Testis (tissue), 2 donors: ENCODE results near the gene DDIT3.

Source experiments
- CTCF ChIP-seq, 3 experiments: fragments of 450-650 bp in 2 of 3; fragments of 200-600 bp in 1 of 3; sonication (generic) in 1 of 3; IDR thresholded peaks; one replicate each; pipeline ENCODE4 v1.5.1; 2016 to 2019; ENCODE audit warnings: antibody characterized with exemption in 3 of 3, mild to moderate bottlenecking in 2 of 3, moderate library complexity in 1 of 3
- POLR2A ChIP-seq: fragments of 450-650 bp; IDR thresholded peaks from one replicate; pipeline ENCODE4 v1.6.1; 2017; ENCODE audit warnings: antibody characterized with exemption, mild to moderate bottlenecking, moderate library complexity

- TF ChIP-seq CTCF (IDR thresholded peaks at IDR 0.05) (no peak), POLR2A (no peak)
Measured at GRCh38 chr12:57526477-57527126, 6.3 kb upstream of the DDIT3 start.
